H1 (cell line): ENCODE data around the gene UBN1. TPM values are rescaled to one million over a fixed set of nuclear protein-coding genes. Genes with fewer than 3 reads are reported as not detected.

Experiments
- CTCF ChIA-PET: fragments of 300-600 bp; sonication (Branson Sonifier 250); formaldehyde crosslinking; loops from one replicate; lab custom pipeline; 2021; ENCODE audit not compliant: partially characterized antibody; lab: Charles Lee
- POLR2A ChIA-PET: fragments of 300-600 bp; sonication (Branson Sonifier 250); formaldehyde crosslinking; loops from one replicate; lab custom pipeline; 2021; ENCODE audit warnings: inconsistent platforms; ENCODE audit not compliant: partially characterized antibody; lab: Charles Lee
- DNase-seq, 2 experiments: peaks; one replicate each; pipeline versions ENCODE4 v3.0.0 to v3.0.0-alpha.2; 2010 to 2022; ENCODE audit warnings: low spot score in 2 of 2, low read depth in 1 of 2, mixed read lengths in 1 of 2
- FAIRE-seq: peaks from 2 replicates; lab custom pipeline; 2011; peaks lifted over from hg19 to GRCh38; lab: Jason Lieb, UNC
- H2AFZ ChIP-seq: 2 replicates; pipeline ENCODE4 v1.8.1; 2012; ENCODE audit warnings: low read length, inconsistent platforms
- H2AK5ac ChIP-seq: 2 replicates; pipeline ENCODE4 v1.6.1; 2013; ENCODE audit warnings: low read depth, low read length
- H2BK120ac ChIP-seq: replicated peaks from 2 replicates; pipeline ENCODE3; 2013; ENCODE audit warnings: low read depth, low read length, inconsistent platforms
- H2BK12ac ChIP-seq: 2 replicates; pipeline ENCODE4 v1.6.1; 2013; ENCODE audit warnings: low read depth, low read length
- H2BK15ac ChIP-seq: 2 replicates; pipeline ENCODE4 v1.6.1; 2013; ENCODE audit warnings: low read length
- H2BK20ac ChIP-seq: 2 replicates; pipeline ENCODE4 v1.6.1; 2013; ENCODE audit warnings: low read length
- H2BK5ac ChIP-seq: 2 replicates; pipeline ENCODE4 v1.6.1; 2013; ENCODE audit warnings: low read depth, low read length
- H3K14ac ChIP-seq: 2 replicates; pipeline ENCODE4 v1.6.1; 2013; ENCODE audit warnings: inconsistent platforms; ENCODE audit not compliant: insufficient read length
- H3K18ac ChIP-seq: 2 replicates; pipeline ENCODE4 v1.6.1; 2013; ENCODE audit warnings: low read length; ENCODE audit errors: extremely low read depth
- H3K23ac ChIP-seq: 2 replicates; pipeline ENCODE4 v1.6.1; 2013; ENCODE audit warnings: inconsistent platforms; ENCODE audit not compliant: insufficient read length
- H3K23me2 ChIP-seq: 2 replicates; pipeline ENCODE4 v1.6.1; 2013; ENCODE audit warnings: low read depth, low read length
- H3K27ac ChIP-seq: 2 replicates; pipeline ENCODE4 v1.6.1; 2011; ENCODE audit warnings: low read depth, low read length, inconsistent platforms
- H3K27me3 ChIP-seq, 4 experiments: replicated peaks in 1 of 4; 1 replicate in 1 of 4; 2 replicates in 3 of 4; pipeline versions ENCODE4 v1.6.1 to v1.8.1; 2011 to 2013; ENCODE audit warnings: low read length in 3 of 4, mild to moderate bottlenecking in 3 of 4, inconsistent platforms in 2 of 4, mixed read lengths in 2 of 4, moderate library complexity in 1 of 4; ENCODE audit not compliant: control insufficient read depth in 3 of 4, insufficient read depth in 3 of 4; ENCODE audit errors: extremely low read depth in 1 of 4
- H3K36me3 ChIP-seq, 4 experiments: 2 replicates each; pipeline versions ENCODE4 v1.6.1 to v1.8.1; 2011 to 2013; ENCODE audit warnings: mild to moderate bottlenecking in 4 of 4, low read length in 3 of 4, moderate library complexity in 2 of 4, control low read depth in 1 of 4, inconsistent platforms in 1 of 4; ENCODE audit not compliant: insufficient read depth in 4 of 4, control insufficient read depth in 2 of 4
- H3K4ac ChIP-seq: replicated peaks from 2 replicates; pipeline ENCODE3; 2013; ENCODE audit warnings: low read length, low read depth, mixed read lengths, inconsistent platforms; ENCODE audit not compliant: insufficient read length
- H3K4me1 ChIP-seq, 4 experiments: replicated peaks in 1 of 4; 1 replicate in 1 of 4; 2 replicates in 3 of 4; pipeline versions ENCODE4 v1.6.1 to v1.8.1; 2011 to 2013; ENCODE audit warnings: low read length in 3 of 4, inconsistent platforms in 2 of 4, mixed read lengths in 1 of 4; ENCODE audit not compliant: insufficient read depth in 4 of 4, control insufficient read depth in 3 of 4
- H3K4me2 ChIP-seq, 2 experiments: 2 replicates each; pipeline versions ENCODE4 v1.6.1 to v1.8.1; 2011 to 2013; ENCODE audit warnings: low read depth in 2 of 2, low read length in 2 of 2, control low read depth in 1 of 2, inconsistent platforms in 1 of 2, mild to moderate bottlenecking in 1 of 2; ENCODE audit not compliant: insufficient read depth in 1 of 2
- H3K4me3 ChIP-seq, 4 experiments: fragments of 200-600, 300-600 bp in 1 of 4; sonication (generic), shearing (Covaris generic), sonication (Bioruptor Twin) in 1 of 4; 2 replicates each; pipeline versions ENCODE4 v1.5.1 to v1.8.1; 2011 to 2016; ENCODE audit warnings: low read length in 4 of 4, low read depth in 3 of 4, control low read depth in 2 of 4, inconsistent platforms in 2 of 4, mild to moderate bottlenecking in 2 of 4, mixed read lengths in 1 of 4, moderate library complexity in 1 of 4; ENCODE audit not compliant: insufficient read depth in 2 of 4; ENCODE audit errors: extremely low read depth in 1 of 4
- H3K56ac ChIP-seq: replicated peaks from 2 replicates; pipeline ENCODE3; 2013; ENCODE audit warnings: low read depth, mild to moderate bottlenecking, mixed read lengths, low read length, inconsistent platforms; ENCODE audit not compliant: insufficient read length
- H3K79me1 ChIP-seq: 2 replicates; pipeline ENCODE4 v1.6.1; 2013; ENCODE audit warnings: low read depth, low read length, control low read depth
- H3K79me2 ChIP-seq, 2 experiments: 2 replicates each; pipeline versions ENCODE4 v1.6.1 to v1.8.1; 2012 to 2013; ENCODE audit warnings: low read length in 2 of 2, mild to moderate bottlenecking in 2 of 2, inconsistent platforms in 1 of 2; ENCODE audit not compliant: insufficient read depth in 2 of 2, control insufficient read depth in 1 of 2
- H3K9ac ChIP-seq, 4 experiments: replicated peaks in 1 of 4; 1 replicate in 1 of 4; 2 replicates in 3 of 4; pipeline versions ENCODE4 v1.6.1 to v1.8.1; 2011 to 2013; ENCODE audit warnings: low read depth in 3 of 4, low read length in 3 of 4, control low read depth in 2 of 4, mild to moderate bottlenecking in 2 of 4, moderate library complexity in 2 of 4, inconsistent platforms in 1 of 4; ENCODE audit errors: extremely low read depth in 1 of 4
- H3K9me3 ChIP-seq, 2 experiments: 2 replicates each; pipeline versions ENCODE4 v1.6.1 to v1.8.1; 2012 to 2013; ENCODE audit warnings: mild to moderate bottlenecking in 2 of 2, moderate library complexity in 2 of 2, control low read depth in 1 of 2, inconsistent platforms in 1 of 2, low read depth in 1 of 2, low read length in 1 of 2, mixed read lengths in 1 of 2; ENCODE audit not compliant: insufficient read depth in 2 of 2
- H4K20me1 ChIP-seq, 2 experiments: replicated peaks in 1 of 2; 2 replicates each; pipeline versions ENCODE3 to v1.8.1; 2011 to 2013; ENCODE audit warnings: inconsistent platforms in 2 of 2, low read length in 2 of 2, mild to moderate bottlenecking in 1 of 2; ENCODE audit not compliant: insufficient read depth in 2 of 2, control insufficient read depth in 1 of 2
- H4K5ac ChIP-seq: 2 replicates; pipeline ENCODE4 v1.6.1; 2013; ENCODE audit warnings: low read length, low read depth, mixed read lengths, inconsistent platforms; ENCODE audit not compliant: insufficient read length
- H4K8ac ChIP-seq: 2 replicates; pipeline ENCODE4 v1.8.0; 2013; ENCODE audit warnings: mild to moderate bottlenecking, moderate library complexity, low read length, inconsistent platforms; ENCODE audit not compliant: insufficient read depth; ENCODE audit errors: extremely low read depth
- H4K91ac ChIP-seq: replicated peaks from 2 replicates; pipeline ENCODE3; 2013; ENCODE audit warnings: low read length, mixed read lengths, inconsistent platforms; ENCODE audit not compliant: insufficient read length
- BCL11A ChIP-seq, 2 experiments: IDR thresholded peaks; one replicate each; pipeline ENCODE4 v1.6.1; 2011; ENCODE audit warnings: low read depth in 2 of 2, low read length in 2 of 2, mild to moderate bottlenecking in 2 of 2
- CHD2 ChIP-seq: IDR thresholded peaks from 2 replicates; pipeline ENCODE4 v1.6.1; 2012; ENCODE audit warnings: low read length, improper control_type of control experiment
- CTBP2 ChIP-seq: IDR thresholded peaks from 2 replicates; pipeline ENCODE4 v1.7.0; 2011; ENCODE audit warnings: borderline replicate concordance, mild to moderate bottlenecking, moderate library complexity, mixed read lengths, low read length; ENCODE audit not compliant: insufficient read depth, insufficient read length
- JUN ChIP-seq: IDR thresholded peaks from 2 replicates; pipeline ENCODE4 v1.6.1; 2011; ENCODE audit warnings: low read depth, mild to moderate bottlenecking, improper control_type of control experiment, low read length
- JUND ChIP-seq: IDR thresholded peaks from 2 replicates; pipeline ENCODE4 v1.6.1; 2011; ENCODE audit warnings: mild to moderate bottlenecking, improper control_type of control experiment, low read length
- MAX ChIP-seq: IDR thresholded peaks from 2 replicates; pipeline ENCODE4 v1.6.1; 2012; ENCODE audit warnings: inconsistent platforms
- NRF1 ChIP-seq: IDR thresholded peaks from 2 replicates; pipeline ENCODE4 v1.6.1; 2011; ENCODE audit warnings: mild to moderate bottlenecking, low read depth, low read length, improper control_type of control experiment
- POLR2A ChIP-seq, 2 experiments: IDR thresholded peaks; 1 replicate in 1 of 2; 2 replicates in 1 of 2; pipeline ENCODE4 v1.6.1; 2011; ENCODE audit warnings: low read depth in 2 of 2, low read length in 2 of 2, mild to moderate bottlenecking in 2 of 2; ENCODE audit errors: control extremely low read depth in 1 of 2
- POLR2AphosphoS5 ChIP-seq: IDR thresholded peaks from 2 replicates; pipeline ENCODE4 v1.6.1; 2011; ENCODE audit warnings: low read depth, low read length
- SP1 ChIP-seq: IDR thresholded peaks from 2 replicates; pipeline ENCODE4 v1.6.1; 2011; ENCODE audit warnings: low read depth, low read length
- TEAD4 ChIP-seq: IDR thresholded peaks from 2 replicates; pipeline ENCODE4 v1.6.1; 2012; ENCODE audit warnings: low read depth, low read length, inconsistent platforms, mixed read lengths
- WGBS, 2 experiments: shearing (Covaris generic) in 1 of 2; methylation state at CpG; one replicate each; pipeline versions ENCODE4 v1.1.6 to v1.1.7; 2013 to 2015; ENCODE audit warnings: low lambda C conversion rate in 2 of 2, mixed read lengths in 2 of 2, inconsistent platforms in 1 of 2, low coverage in 1 of 2, missing lambda C conversion rate in 1 of 2; ENCODE audit not compliant: insufficient replicate concordance in 2 of 2, insufficient coverage in 1 of 2, insufficient read length in 1 of 2; ENCODE audit errors: extremely low coverage in 1 of 2, missing lambda C conversion rate in 1 of 2; 5-methylcytosine and 5-hydroxymethylcytosine counted together
- polyA plus RNA-seq, 7 experiments: library from polyadenylated mRNA; depleted of rRNA in 3 of 7; stranded (reverse) in 5 of 7; unstranded in 2 of 7; fragments of >200 nt in 5 of 7; fragments of 200-250 nt in 2 of 7; gene quantifications; 1 replicate in 5 of 7; 2 replicates in 1 of 7; 4 replicates in 1 of 7; pipeline versions ENCODE4 v1.2.1 to v1.2.3, GENCODE V29; 2011 to 2013; ENCODE audit warnings: missing spikeins in 2 of 7, mixed read lengths in 2 of 7
- total RNA-seq: library from RNA; stranded (reverse); fragmentation: NEBNext Ultra II Directional; extraction: Animal tissue kit (Norgen Biotek cat#: 25700); gene quantifications from 2 replicates; pipeline ENCODE4 v1.2.1, GENCODE V29; 2021

Gene UBN1
- total and polyA plus RNA-seq, 2 of the 8 experiments (the other 6 are each of a cell fraction or from before 2014, with no cell fraction given) = 16.2 to 37.0 TPM

- Histone ChIP-seq H3K4me1 (no peaks in the 10 kb centered on the region), H3K4ac (no peak overlapping the region), H2AK5ac (no peak overlapping the region), H2AFZ (no peak overlapping the region), H3K36me3 (peaks cover 26 to 64% (median 47%) of the 10 kb centered on the region in 4 experiments), H2BK20ac (no peak overlapping the region), H3K9ac (no peak overlapping the region), H3K56ac (no peak overlapping the region), H3K27ac (no peak overlapping the region), H3K4me2 (no peak overlapping the region), H2BK15ac (no peak overlapping the region), H3K14ac (no peak overlapping the region), H2BK120ac (no peak overlapping the region), H3K18ac (no peak overlapping the region), H3K4me3 (no peak overlapping the region), H4K91ac (no peak overlapping the region), H4K20me1 (peaks cover 4 to 11% of the 10 kb centered on the region in 2 experiments), H2BK5ac (no peak overlapping the region), H2BK12ac (no peak overlapping the region), H3K23ac (no peak overlapping the region), H3K79me1 (peaks cover 3% of the 10 kb centered on the region; the same call in 1 of the 2 replicates), H4K8ac (no peak overlapping the region; the same call in 1 of the 2 replicates), H3K27me3 (no peaks in the 10 kb centered on the region), H3K79me2 (peaks cover 0 to 29% of the 10 kb centered on the region in 2 experiments; a peak in 3 of 4 replicates)
- WGBS, 2 experiments = 95% methylated on average over 14 of the region's 14 CpGs; no CpG with 5 or more reads in 1 of the 2 experiments
- FAIRE-seq (no peak), DNase-seq (no peak)
- POLR2A ChIA-PET = interaction anchor here (1.3 to 3.7 kb wide), 5 partner anchors 9 to 57 kb away, joined by 3 to 13 read pairs (median 3); partner anchors contain the start of genes GLYR1 and UBN1
- TF ChIP-seq POLR2A (IDR thresholded peaks at IDR 0.05; ENCODE audit: control extremely low read depth in 1 of 2, low read depth in 2 of 2, low read length in 2 of 2) = no peak
- no peak for TF ChIP-seq CTBP2
- no peak for TF ChIP-seq NRF1
- no peak for TF ChIP-seq JUND
- no peak for TF ChIP-seq TEAD4
- no peak for TF ChIP-seq BCL11A (IDR thresholded peaks at IDR 0.05; ENCODE audit: low read depth in 2 of 2, low read length in 2 of 2)
- no peak for TF ChIP-seq SP1
- TF ChIP-seq MAX = no peak
- TF ChIP-seq CHD2 = no peak
- no peak for TF ChIP-seq POLR2AphosphoS5
- TF ChIP-seq JUN = no peak
- TF ChIP-seq, all 59 proteins: peak for 0
- no peaks in the 10 kb centered on the region for H3K9me3 ChIP-seq
- CTCF ChIA-PET = interaction anchor here (0.9 to 1.0 kb wide), 2 partner anchors 72 to 82 kb away, joined by 3 read pairs; no protein-coding TSS in a partner anchor
- H3K23me2 ChIP-seq = no peaks in the 10 kb centered on the region
- H4K5ac ChIP-seq = no peak overlapping the region
Observed at GRCh38 chr16:4860727-4861342, 13.6 kb downstream of the UBN1 start.
